ENCODE measurements around the gene GNAQ. TPM values are rescaled to one million over a fixed set of nuclear protein-coding genes. Genes with fewer than 3 reads are reported as not detected.

Gene GNAQ
- total RNA-seq, 4 donors from 2014 or later = 64.0 to 80.4 (median 69.2) TPM

- Histone ChIP-seq H3K9me3 (no peaks in the 10 kb centered on the region), H3K27ac (replicated peaks in 1 of 4) (no peak overlapping the region), H3K27me3 (no peaks in the 10 kb centered on the region), H3K36me3 (no peaks in the 10 kb centered on the region), H3K4me3 (no peak overlapping the region), H3K4me1 (peaks cover 42 to 66% (median 55%) of the 10 kb centered on the region in 4 donors)
- no peak for TF ChIP-seq EP300 (IDR thresholded peaks at IDR 0.05)
- TF ChIP-seq POLR2AphosphoS5 (IDR thresholded peaks at IDR 0.05) = no peak
- no peak for TF ChIP-seq POLR2A (IDR thresholded peaks at IDR 0.05; ENCODE audit: low read depth)
- no peak for TF ChIP-seq CTCF (IDR thresholded peaks at IDR 0.05)
- DNase-seq (ENCODE audit: extremely low spot score) = no peak
- intact Hi-C loops (cut with DNase I) = no loop called here
Observed at GRCh38 chr9:77980622-77981021, 51.0 kb downstream of the GNAQ start.

GRCh38 chr9:77978086-77978781 is 53.4 kb downstream of the GNAQ start:
- Histone ChIP-seq H3K4me1 (peaks cover 42 to 71% (median 50%) of the 10 kb centered on the region in 4 donors), H3K27me3 (no peaks in the 10 kb centered on the region), H3K36me3 (no peaks in the 10 kb centered on the region), H3K9me3 (no peaks in the 10 kb centered on the region), H3K4me3 (no peak overlapping the region), H3K27ac (replicated peaks in 1 of 4) (peak overlapping the region in 2 of 4 donors; percentile 5 to 17)
- intact Hi-C loops (cut with DNase I) = no loop called here
- DNase-seq (ENCODE audit: extremely low spot score) = no peak
- no peak for TF ChIP-seq POLR2AphosphoS5 (IDR thresholded peaks at IDR 0.05)
- 88% methylated on average over 3 of the region's 3 CpGs for WGBS

- WGBS = 60% methylated on average over 3 of the region's 4 CpGs
- H3K27ac ChIP-seq (replicated peaks in 1 of 4) = peak overlapping the region in 3 of 4 donors; percentile 5 to 30 (median 24)
- intact Hi-C loops (cut with DNase I) = no loop called here
- TF ChIP-seq CTCF (IDR thresholded peaks at IDR 0.05) = peak; percentile 36 to 54 (median 42)
- TF ChIP-seq POLR2AphosphoS5 (IDR thresholded peaks at IDR 0.05) = peak in 1 of 2 donors; percentile 44
- TF ChIP-seq POLR2A (IDR thresholded peaks at IDR 0.05; ENCODE audit: low read depth) = no peak
- no peak for TF ChIP-seq EP300 (IDR thresholded peaks at IDR 0.05)
- H3K9me3 ChIP-seq = no peaks in the 10 kb centered on the region
- peaks cover 40 to 67% (median 47%) of the 10 kb centered on the region in 4 donors for H3K4me1 ChIP-seq
- H3K4me3 ChIP-seq = no peak overlapping the region
- H3K27me3 ChIP-seq = no peaks in the 10 kb centered on the region
- no peaks in the 10 kb centered on the region for H3K36me3 ChIP-seq
- DNase-seq (ENCODE audit: extremely low spot score) = no peak
Observed at GRCh38 chr9:77977210-77977611, 54.4 kb downstream of the GNAQ start.

- intact Hi-C loops (cut with DNase I) = no loop called here
- Histone ChIP-seq H3K36me3 (no peaks in the 10 kb centered on the region), H3K27me3 (no peaks in the 10 kb centered on the region), H3K4me1 (peaks cover 26 to 53% (median 35%) of the 10 kb centered on the region in 4 donors), H3K9me3 (no peaks in the 10 kb centered on the region), H3K4me3 (no peak overlapping the region), H3K27ac (replicated peaks in 1 of 4) (no peak overlapping the region)
- 96% methylated on average over 5 of the region's 5 CpGs for WGBS
- TF ChIP-seq POLR2AphosphoS5 (IDR thresholded peaks at IDR 0.05) = no peak
- TF ChIP-seq CTCF (IDR thresholded peaks at IDR 0.05) = no peak
- TF ChIP-seq POLR2A (IDR thresholded peaks at IDR 0.05; ENCODE audit: low read depth) = no peak
- no peak for TF ChIP-seq EP300 (IDR thresholded peaks at IDR 0.05)
- DNase-seq (ENCODE audit: extremely low spot score) = no peak
Observed at GRCh38 chr9:77975806-77976205, 55.8 kb downstream of the GNAQ start.

- Histone ChIP-seq H3K27ac (replicated peaks in 1 of 4) (no peak overlapping the region), H3K9me3 (no peaks in the 10 kb centered on the region), H3K4me1 (peaks cover 22 to 45% (median 28%) of the 10 kb centered on the region in 4 donors), H3K27me3 (no peaks in the 10 kb centered on the region), H3K4me3 (no peak overlapping the region), H3K36me3 (no peaks in the 10 kb centered on the region)
- TF ChIP-seq EP300 (IDR thresholded peaks at IDR 0.05) (no peak), POLR2A (IDR thresholded peaks at IDR 0.05; ENCODE audit: low read depth) (no peak), POLR2AphosphoS5 (IDR thresholded peaks at IDR 0.05) (no peak), CTCF (IDR thresholded peaks at IDR 0.05) (no peak)
- intact Hi-C loops (cut with DNase I) = no loop called here
- DNase-seq (ENCODE audit: extremely low spot score) = no peak
- WGBS = 84% methylated on average over 2 of the region's 2 CpGs
Observed at GRCh38 chr9:77975036-77975435, 56.6 kb downstream of the GNAQ start.
